GM18502 (cell line): ENCODE results near the gene NFATC4.
"Not testable (repeated sequence)": the region's sequence is repeated elsewhere in the genome, so short reads cannot be mapped to it uniquely, and the experiment has no call there.

Experiments used
- ATAC-seq: cut with Tn5 transposase; IDR thresholded peaks from one replicate; pipeline ENCODE4 v1.9.1; 2021; ENCODE audit warnings: mild to moderate bottlenecking; ENCODE audit not compliant: unreplicated experiment, poor library complexity

NFATC4 gene

GRCh38 chr14:24385524-24385923 is 17.5 kb downstream of the NFATC4 start:
- ATAC-seq: no peak

GRCh38 chr14:24387009-24387345 is 19.0 kb downstream of the NFATC4 start:
- ATAC-seq: no peak

GRCh38 chr14:24387579-24387978 is 19.6 kb downstream of the NFATC4 start:
- ATAC-seq: not testable (repeated sequence)

GRCh38 chr14:24388474-24389179 is 20.6 kb downstream of the NFATC4 start:
- no peak for ATAC-seq

GRCh38 chr14:24389226-24389848 is 21.4 kb downstream of the NFATC4 start:
- ATAC-seq: no peak

GRCh38 chr14:24390701-24391468 is 22.9 kb downstream of the NFATC4 start:
- ATAC-seq: no peak

GRCh38 chr14:24392325-24393091 is 24.5 kb downstream of the NFATC4 start:
- ATAC-seq: no peak

GRCh38 chr14:24394275-24394674 is 26.3 kb downstream of the NFATC4 start:
- ATAC-seq: no peak

- ATAC-seq: no peak
Measured at GRCh38 chr14:24395609-24396582, 27.9 kb downstream of the NFATC4 start.

GRCh38 chr14:24397639-24398292 is 29.8 kb downstream of the NFATC4 start:
- ATAC-seq: no peak

- ATAC-seq: no peak
Measured at GRCh38 chr14:24398293-24398652, 30.3 kb downstream of the NFATC4 start.

GRCh38 chr14:24398653-24399446 is 30.9 kb downstream of the NFATC4 start, which contains the start of gene NYNRIN:
TSS of gene NYNRIN (plus strand) at chr14:24399003. CDS start at chr14:24399247, 244 bp downstream.
- ATAC-seq: no peak

GRCh38 chr14:24399447-24399822 is 31.5 kb downstream of the NFATC4 start:
- no peak for ATAC-seq

GRCh38 chr14:24399999-24400718 is 32.2 kb downstream of the NFATC4 start:
- no peak for ATAC-seq

GRCh38 chr14:24401810-24402702 is 34.1 kb downstream of the NFATC4 start:
- no peak for ATAC-seq

- no peak for ATAC-seq
Measured at GRCh38 chr14:24403294-24403998, 35.5 kb downstream of the NFATC4 start.
